NCI-H1048 (cell line): ENCODE results near the gene CA10.

Experiments used
- DNase-seq: peaks from one replicate; lab custom pipeline; 2025; lab: John Stamatoyannopoulos, UW

Gene CA10

DNA sequence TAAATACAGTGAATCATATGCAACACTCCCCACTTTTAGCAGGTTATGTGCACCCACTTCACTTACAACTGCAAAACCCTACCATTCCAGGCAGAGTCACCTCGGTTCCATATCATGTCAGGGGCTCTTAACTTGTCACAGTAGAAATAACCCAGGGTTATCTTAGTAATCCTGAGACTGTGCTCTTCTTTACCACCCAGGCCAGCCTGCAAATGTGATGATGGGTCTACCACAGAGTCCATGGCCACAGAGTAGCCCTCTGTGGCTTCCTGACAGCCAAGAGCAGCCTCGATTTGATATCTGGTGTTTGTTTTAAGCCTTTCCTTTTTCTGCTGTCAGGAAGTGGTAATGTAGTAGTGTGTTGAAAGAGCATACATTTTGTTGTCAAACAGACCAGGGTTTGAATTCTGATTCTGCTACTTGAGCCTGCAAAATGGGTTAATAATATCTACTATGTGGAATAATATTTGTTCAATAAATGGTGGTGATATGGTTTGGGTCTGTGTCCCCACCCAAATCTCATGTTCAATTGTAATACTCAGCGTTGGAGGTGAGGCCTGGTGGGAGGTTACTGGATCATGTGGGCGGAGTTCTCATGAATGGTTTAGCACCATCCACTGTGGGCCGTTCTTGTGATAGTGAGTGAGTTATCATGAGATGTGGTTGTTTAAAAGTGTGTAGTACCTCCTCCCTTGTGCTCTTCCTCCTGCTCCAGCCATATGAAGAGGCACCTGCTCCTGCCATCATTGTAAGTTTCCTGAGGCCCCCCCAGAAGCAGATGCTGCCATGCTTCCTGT is 481.6 kb downstream of the CA10 start:
- no peak for DNase-seq

GRCh38 chr17:51674579-51675255 is 483.8 kb downstream of the CA10 start:
- no peak for DNase-seq

GRCh38 chr17:51673070-51673469 is 485.4 kb downstream of the CA10 start:
- DNase-seq: no peak

DNA sequence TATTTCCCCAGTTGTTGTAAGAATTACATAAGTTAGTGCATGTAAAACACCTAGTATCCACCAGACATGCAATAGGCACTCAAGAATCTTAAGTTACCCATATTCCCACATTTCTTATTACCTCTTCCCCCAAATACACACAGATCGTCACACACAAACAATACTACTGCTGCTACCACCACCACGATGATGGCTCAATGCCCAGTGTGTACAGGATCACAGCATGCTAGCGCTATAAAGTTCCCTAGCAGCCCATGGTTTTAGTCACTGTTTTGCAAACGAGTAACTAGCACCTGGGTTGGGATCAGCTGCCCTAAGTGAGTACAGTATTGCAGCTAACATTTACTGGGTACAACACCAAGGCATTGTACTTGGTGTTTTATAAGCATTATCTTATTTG is 486.4 kb downstream of the CA10 start:
- DNase-seq: no peak

DNA sequence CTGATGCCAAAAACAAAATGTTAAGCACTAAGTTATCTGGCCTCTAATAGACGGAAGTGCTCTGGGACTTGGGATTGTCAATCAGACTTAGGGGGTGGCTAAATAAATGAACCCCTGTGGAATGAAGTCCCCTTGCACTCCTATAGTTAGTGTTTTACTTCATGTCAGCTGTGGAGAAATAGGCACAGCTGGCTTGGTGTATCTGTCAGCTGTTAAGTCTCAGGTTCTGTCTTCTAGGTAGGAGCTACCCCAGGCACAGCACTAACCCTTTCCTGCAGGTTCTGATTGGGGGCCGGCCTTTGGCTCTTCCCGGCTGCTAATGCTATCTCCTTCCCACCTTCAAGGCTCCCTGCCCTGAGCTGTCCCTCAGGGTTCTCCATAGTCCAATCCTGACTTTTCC is 487.6 kb downstream of the CA10 start:
- no peak for DNase-seq

GRCh38 chr17:51668963-51669246 is 489.6 kb downstream of the CA10 start:
- no peak for DNase-seq

- DNase-seq: no peak
Measured at GRCh38 chr17:51668155-51668962, 490.2 kb downstream of the CA10 start.

DNA sequence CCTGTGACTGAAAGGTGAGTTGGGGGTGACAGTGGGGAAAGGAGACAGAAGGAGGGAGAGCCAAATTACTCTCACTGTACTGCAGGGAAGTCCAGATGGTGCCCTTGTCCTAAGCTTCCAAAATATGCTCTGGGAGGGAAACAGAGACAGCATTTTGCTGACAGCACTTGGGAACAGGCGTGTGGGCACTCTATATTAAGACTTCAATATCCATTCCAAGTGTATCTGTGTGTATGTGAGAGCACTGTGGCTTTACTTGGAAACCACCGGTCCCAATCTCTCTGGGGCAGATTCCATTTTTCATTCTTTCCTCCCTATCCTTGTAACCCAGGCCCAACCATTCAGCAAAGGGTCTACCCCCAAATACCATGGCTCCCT is 490.8 kb downstream of the CA10 start:
- DNase-seq: no peak

- no peak for DNase-seq
Measured at GRCh38 chr17:51666971-51667705, 491.4 kb downstream of the CA10 start.

GRCh38 chr17:51662204-51663056 is 496.1 kb downstream of the CA10 start:
- DNase-seq: no peak

GRCh38 chr17:51661403-51661802 is 497.1 kb downstream of the CA10 start:
- DNase-seq: no peak

- DNase-seq: no peak
Measured at GRCh38 chr17:51660266-51660665, 498.2 kb downstream of the CA10 start.

DNA sequence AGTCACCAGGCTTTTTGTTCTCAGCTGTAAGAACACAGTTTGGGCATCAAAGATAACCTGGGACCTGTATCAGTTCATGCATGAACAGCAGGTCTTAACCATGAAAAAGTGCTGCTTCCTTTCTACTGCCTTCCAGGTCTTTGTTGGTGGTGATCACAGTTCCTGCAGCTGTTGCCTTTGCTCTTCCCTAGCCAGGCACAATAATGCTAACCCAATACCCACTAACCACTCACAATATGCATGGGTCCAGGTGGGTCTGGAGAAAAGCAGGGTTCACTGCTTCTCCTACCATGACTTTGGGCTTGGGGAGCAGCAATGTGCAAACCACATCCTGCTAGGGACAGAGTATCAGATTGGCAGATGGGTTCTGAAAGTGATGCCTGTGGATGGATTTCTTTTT is 501.3 kb downstream of the CA10 start:
- DNase-seq: no peak

GRCh38 chr17:51653878-51654277 is 504.6 kb downstream of the CA10 start:
- DNase-seq: no peak

DNA sequence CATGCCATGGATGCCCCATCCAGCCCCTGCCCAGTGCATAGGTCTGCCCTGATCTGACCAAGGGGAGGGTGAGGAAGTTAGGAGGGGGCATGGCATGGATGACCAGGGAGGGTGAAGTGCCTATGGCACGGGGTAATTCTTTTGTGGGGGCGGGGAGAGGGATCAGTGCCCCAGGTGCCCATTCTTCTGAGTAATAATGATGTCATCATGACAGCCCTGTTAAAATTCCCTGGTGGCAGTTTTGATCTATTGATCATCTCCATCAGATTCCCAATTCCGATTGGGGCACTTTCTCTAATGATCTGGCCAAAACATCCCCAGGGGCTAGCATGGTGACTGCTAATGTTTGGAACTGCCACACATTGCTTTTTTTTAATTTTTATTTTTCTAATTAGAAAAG is 506.0 kb downstream of the CA10 start:
- DNase-seq: no peak

DNA sequence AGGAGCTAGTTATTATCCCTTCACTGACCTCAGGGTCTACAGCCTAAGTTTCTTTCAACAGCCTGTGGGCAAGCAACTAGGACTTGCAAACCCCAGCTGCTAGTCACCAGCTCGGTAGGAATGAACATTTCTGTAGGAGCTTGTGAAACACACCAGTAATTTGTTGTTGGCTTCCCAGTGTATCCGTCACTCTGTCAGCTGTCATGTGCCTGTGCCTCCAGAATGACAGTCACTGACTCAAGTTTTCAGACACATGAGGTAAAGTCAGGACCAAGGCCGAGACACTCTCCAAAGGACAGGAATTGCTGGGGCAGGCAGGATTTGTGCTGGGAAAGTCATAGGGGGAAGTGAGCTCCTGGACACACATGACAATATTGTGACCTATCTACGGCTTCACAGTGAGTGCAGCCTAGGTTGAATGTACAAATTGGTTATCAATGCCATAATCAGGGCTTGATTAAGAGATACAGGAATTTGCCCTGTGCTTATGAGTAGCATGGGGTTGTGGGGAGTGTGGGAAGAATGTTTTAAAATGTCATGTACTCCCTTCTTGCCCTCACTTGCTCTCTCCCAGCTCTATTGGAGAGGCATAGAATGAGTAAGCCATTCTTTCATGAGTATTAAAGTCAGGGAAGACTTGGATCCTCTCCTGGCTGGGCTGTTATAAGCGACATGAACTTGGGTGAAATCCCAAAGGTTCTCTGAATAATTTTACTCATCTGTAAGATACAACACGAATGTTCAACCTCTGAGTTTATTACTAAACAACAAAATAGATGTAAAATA is 506.8 kb downstream of the CA10 start:
- no peak for DNase-seq

GRCh38 chr17:51650772-51651171 is 507.7 kb downstream of the CA10 start:
- no peak for DNase-seq

- no peak for DNase-seq
Measured at GRCh38 chr17:51650202-51650601, 508.3 kb downstream of the CA10 start.

DNA sequence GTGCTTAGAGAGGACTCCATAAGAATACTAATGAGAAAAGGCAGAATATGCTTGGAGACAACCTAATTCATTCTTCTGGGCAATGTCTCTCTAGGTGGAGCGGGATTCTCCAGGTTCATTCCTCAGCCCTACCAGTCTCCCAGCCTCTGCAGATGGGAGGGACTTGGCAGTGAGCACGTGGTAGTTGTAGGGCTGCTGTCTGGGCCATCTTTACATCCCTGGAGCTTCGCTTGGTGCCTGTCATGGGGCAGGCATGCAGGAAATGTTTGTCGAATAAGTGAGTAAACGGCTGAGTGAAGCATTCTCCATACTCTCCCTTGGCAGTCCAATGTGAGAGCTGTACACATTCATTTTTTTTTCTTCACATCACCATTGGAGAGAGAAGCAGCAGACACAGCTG is 510.7 kb downstream of the CA10 start:
- DNase-seq: no peak

DNA sequence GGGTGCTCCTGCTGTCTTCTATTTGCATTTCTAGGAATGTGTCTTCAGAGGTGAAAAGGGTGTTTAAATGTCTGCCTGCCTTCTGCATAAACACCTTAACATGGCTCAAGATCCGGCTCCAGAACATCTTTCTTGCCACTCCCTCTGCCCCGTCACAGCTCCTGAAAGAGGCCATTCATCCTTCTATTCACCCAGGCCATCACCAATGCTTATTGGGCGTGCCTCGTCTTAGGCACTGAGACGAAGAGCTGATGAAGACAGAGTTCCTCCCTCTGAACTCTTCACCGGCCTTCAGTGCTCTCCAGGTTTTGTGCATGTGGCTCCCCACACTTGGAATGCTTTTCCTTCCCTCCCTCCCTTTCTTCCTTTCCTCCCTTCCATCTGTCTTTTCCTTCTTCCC is 511.4 kb downstream of the CA10 start:
- no peak for DNase-seq

GRCh38 chr17:51646539-51646938 is 512.0 kb downstream of the CA10 start:
- no peak for DNase-seq
